Measurements from ENCODE around the gene TLL2.

- TF ChIP-seq EZH2 (IDR thresholded peaks at IDR 0.05) = no peak
- no peak for TF ChIP-seq POLR2AphosphoS5 (IDR thresholded peaks at IDR 0.05; ENCODE audit: borderline replicate concordance, low read depth, low read length)
Observed at GRCh38 chr10:96560489-96560888, 46.8 kb upstream of the TLL2 start.
